ENCODE data around the gene GABRA5.

The GABRA5 gene

DNA sequence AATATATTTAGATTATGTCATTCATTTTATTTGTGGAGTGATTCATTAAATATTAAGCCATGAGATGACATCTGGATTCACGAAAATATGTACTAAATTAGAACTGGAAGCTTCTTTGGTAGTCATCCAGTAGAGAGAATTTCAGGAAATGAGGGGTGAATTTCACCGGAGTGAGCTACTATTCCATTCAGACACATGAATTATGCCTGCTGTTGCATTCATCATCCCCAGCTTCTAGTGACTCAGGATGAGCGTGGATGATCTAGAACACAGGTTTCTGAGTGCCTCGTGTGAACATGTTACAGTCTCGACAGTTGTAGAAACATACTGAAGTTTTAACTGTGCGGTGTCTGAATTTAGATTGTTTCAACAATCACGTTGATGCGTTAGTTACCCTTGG lies 61.2 kb downstream of the GABRA5 start:
- DNase-seq (ENCODE audit: low read depth): no peak

DNA sequence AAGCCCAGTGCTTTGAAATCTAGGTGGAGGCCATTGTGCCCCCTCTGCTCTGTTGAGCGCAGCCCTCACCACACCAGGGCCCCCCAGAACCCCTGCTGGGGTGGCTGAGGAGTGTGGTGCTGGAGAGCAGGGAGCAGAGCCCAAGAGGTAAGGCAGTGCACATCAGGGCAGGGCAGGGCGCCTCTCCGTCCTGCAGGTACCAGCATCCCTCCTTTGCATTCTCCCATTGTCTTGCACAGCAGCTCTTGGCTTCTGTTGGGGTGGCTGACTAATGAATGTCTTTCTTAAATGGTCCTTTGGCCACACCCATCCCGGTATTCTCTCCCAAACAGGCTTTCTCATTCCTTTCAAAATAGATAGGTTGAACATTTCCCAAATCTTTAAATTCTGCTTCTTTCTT lies 62.7 kb downstream of the GABRA5 start:
- DNase-seq (ENCODE audit: low read depth): no peak

DNA sequence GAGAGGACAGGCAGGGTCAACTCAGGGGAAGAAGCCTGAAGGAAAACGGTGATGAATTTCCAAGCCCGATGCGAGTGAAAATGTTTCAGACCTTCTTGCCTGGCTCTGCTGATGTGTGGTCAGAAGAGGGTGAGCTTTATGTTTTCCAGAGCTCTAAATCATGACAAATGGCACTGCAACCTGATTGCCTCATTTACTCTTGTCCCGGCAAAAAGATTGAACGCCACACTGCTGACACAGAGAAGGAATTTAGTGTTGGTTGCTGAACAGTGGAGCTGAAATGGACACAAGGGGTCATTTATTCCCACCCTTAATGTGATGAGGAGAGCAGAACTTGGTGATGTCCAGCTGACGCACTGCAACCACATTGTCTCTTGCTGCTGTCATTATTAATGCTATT lies 68.0 kb downstream of the GABRA5 start:
- no peak for DNase-seq (ENCODE audit: low read depth)

GRCh38 chr15:26935322-26935721 lies 68.5 kb downstream of the GABRA5 start:
- no peak for DNase-seq (ENCODE audit: low read depth)

- no peak for DNase-seq (ENCODE audit: low read depth)
Observed at GRCh38 chr15:26936502-26936901, 69.6 kb downstream of the GABRA5 start.

- no peak for DNase-seq (ENCODE audit: low read depth)
Observed at GRCh38 chr15:26937134-26937533, 70.3 kb downstream of the GABRA5 start.

GRCh38 chr15:26939398-26939797 lies 72.5 kb downstream of the GABRA5 start:
- no peak for DNase-seq (ENCODE audit: low read depth)

DNA sequence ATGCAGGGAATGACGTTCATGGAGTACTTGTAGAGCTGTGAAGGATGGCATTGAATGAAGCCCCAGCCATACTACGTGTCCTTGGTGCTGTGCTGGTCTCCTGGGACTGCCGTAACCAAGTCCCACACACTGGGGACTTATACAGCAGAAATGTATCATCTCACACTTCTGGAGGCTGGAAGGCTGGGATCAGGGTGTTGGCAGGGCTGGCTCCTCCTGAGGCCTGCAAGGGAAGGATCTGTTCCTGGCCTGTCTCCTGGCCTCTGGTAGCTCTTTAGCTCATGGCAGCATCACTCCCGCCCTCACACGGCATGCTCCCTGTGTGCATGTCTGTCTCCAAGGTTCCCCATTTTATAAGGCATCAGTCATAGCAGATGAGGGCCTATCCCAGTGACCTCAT lies 74.6 kb downstream of the GABRA5 start:
- no peak for DNase-seq (ENCODE audit: low read depth)

- no peak for DNase-seq (ENCODE audit: low read depth)
Observed at GRCh38 chr15:26943866-26944265, 77.0 kb downstream of the GABRA5 start.

DNA sequence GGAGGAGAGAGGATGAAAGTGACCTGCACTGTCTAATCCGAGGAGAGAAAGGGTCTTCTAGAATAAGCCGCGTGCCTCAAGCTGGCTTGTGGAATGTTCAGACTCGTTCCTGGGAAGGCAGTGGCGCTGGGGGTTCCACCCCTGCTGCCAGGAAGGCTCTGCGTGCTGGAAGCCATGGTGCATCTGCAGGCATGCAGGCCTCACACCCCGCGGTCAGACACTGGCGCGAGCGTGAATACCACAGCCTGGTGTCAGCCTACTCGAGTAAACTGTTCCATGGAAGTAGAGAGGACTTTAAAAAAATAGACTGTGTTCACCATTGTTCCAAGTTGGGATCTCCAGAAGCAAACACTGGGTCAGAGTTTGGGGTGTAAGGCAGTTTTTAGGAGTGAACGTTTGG lies 78.2 kb downstream of the GABRA5 start:
- no peak for DNase-seq (ENCODE audit: low read depth)

GRCh38 chr15:26950001-26950400 lies 83.1 kb downstream of the GABRA5 start:
- DNase-seq (ENCODE audit: low read depth): no peak

DNA sequence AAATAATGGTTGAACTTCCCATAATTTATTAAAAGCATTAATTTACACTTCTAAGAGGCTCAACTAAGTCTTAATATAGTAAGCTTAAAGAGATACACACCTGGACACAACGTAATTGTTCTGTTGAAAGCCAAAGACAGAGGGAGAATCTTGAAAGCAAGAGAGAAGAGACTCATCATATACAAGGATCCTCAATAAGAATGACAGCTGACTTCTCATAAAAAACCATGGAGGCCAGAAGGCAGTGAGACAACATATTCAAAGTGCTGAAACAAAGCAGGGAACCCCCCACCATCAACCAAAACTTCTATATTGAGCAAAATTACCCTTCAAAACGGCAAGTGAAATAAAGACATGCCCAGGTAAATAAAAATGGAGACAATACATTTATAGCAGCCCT lies 87.5 kb downstream of the GABRA5 start:
- DNase-seq (ENCODE audit: low read depth): no peak

DNA sequence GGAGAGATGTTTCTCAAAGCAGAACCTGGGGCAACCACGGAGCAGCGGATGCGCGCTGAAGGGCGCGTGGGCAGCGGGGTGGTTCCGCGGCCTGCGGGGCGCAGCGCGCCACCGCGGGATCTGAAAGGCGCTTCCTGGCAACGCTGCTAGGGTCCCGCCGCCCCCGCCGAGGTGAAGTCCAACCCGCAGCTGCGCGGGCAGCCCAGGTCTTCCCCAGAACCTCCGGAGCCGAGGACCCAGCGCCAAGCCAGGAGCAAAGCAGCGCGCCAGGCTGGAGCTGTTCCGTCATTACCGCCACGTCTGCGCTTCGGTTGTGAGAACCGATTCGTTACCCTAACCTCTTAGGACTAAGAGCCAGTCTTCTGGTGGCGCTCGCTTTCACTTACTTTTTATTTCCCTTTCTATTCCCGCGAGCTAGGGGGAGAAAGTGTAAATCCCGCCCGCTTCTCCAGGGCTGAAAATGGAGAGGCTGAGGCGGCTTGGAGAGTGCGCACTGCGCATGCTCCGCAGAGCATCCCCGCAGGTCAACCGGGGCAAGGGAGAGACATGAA lies 100.9 kb downstream of the GABRA5 start:
- no peak for DNase-seq (ENCODE audit: low read depth)

GRCh38 chr15:26968806-26969205 lies 101.9 kb downstream of the GABRA5 start:
- DNase-seq (ENCODE audit: low read depth): no peak

DNA sequence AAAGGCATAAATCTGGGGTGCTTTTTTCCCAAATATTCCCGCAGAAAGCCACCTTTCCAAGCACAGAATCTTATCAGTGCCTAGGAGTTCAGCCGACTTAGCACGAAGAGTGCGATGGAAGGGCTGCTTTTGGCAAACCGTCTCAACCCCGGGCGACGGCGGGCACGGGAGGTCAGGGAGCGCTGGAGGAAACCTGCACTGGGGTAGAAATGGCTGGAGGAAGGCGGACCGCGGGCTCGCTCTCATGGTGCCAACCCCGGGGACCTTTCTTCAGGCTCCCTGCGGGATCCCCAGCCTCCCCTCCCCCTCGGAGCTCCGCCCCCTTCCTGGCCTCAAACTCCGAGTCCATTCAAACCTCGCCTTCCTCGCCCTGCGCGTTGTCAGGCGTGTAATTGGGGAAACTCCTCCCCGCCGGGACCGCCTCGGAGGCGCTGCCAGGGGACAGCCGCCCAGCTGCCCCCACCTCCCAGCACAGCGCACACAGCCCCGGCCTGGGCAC lies 103.9 kb downstream of the GABRA5 start, which contains the start of gene GABRG3:
Gene GABRG3 (plus strand): TSS at position 470 of the 499 bp plus-strand sequence.
- DNase-seq (ENCODE audit: low read depth): no peak

DNA sequence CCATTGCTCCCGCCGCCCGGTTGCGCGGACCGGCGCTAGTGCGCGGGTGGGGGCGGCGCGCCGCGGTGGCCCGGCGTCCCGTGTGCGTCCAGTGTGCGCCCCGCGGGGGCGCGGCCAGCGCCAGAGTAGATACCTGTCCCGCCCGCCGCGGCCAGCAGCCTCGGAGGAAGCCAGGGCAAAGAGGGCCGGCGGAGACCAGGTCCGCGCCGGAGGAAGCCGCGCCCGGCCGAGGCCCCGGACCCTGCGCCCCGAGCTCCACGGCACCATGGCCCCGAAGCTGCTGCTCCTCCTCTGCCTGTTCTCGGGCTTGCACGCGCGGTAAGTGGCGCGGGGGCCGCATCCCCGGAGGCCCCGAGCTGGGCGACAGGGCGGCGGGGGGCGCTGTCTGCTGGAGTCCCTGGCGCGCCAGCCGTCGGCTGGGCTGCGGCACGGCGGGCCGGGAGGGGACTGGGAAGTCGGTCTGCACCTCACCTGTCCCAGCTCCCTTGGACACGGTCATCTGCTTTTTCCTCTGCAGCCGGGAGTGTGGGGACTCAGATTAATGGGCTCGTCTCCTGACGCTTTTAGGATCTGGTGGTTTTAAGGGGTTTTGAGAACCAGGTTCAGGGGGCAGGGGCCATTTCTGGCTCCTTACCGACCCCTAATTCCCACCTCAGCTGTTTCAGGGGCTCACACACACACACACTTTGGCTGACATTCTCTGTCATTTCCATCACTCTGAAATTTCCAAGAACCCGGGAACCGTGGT lies 104.6 kb downstream of the GABRA5 start:
- DNase-seq (ENCODE audit: low read depth): no peak

GRCh38 chr15:26972636-26973035 lies 105.8 kb downstream of the GABRA5 start:
- no peak for DNase-seq (ENCODE audit: low read depth)

DNA sequence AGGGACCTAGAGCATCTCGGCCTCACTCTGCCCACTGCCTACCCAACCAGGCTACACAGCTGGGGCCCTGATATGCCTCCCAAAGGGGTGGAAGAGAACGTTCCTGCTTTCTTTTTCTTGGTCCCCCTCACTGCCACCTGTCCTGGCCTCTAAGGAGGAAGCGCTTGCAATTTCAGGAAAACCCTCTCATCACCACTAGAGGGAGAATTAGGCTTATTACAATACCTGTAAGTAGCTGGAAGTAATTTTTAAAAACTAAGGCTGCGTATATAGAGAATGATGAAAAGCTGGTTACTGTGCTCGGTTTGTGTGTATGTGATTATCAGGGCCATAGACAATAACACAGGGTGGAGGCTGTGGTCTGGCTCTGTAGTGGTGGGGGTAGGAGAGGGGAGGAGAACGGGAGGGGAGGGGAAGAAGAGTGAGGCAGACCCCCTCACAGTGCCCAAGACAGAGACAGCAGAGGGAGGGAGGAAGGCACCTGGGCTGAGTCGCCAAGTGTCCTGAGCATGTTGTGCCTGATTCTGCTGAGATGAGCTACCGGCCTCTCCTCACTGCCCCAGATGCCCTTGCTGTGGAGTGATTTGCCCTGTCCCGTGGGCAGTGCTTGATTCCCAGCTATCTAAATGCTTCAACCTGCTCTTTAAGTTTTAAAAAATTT lies 107.4 kb downstream of the GABRA5 start:
- DNase-seq (ENCODE audit: low read depth): no peak

GRCh38 chr15:26981492-26981891 lies 114.6 kb downstream of the GABRA5 start:
- no peak for DNase-seq (ENCODE audit: low read depth)

DNA sequence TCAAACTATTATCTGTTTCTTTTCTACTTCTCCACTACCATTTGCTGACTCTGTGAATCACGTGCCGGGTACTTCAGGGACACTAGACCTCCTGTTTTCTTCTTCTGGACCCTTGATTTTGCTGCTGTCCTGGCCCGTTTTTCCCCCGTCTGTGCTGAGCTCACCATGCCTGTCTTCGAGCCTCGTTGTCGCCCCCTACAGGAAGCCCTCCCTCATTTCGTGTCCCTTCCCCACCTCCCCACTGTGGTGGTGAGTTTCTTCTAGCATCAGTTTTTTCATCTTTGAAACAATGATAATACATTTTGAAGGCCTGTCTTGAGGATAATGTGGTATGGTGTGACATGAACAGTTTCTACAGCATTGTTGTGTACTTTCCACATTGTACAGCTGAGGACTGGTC lies 117.0 kb downstream of the GABRA5 start:
- DNase-seq (ENCODE audit: low read depth): no peak

DNA sequence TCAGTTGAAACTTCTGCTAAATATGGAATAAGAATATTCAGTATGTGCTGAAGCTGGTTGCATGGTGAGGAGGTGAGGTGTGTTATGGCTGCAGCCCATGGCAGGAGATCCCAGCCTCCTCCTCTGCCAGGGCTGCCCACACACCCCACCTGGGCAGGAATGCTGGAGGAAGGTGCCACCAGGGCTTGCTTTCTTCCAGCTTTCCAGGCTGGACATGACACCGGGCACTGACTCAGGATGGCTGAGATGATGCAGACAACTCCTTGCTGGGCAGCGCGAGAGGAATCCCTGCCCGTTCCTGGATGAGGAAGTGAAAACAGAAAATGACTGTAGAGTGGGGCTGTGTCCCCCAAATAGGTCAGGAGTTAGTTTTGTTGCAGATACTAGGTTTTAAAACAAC lies 118.2 kb downstream of the GABRA5 start:
- DNase-seq (ENCODE audit: low read depth): no peak

DNA sequence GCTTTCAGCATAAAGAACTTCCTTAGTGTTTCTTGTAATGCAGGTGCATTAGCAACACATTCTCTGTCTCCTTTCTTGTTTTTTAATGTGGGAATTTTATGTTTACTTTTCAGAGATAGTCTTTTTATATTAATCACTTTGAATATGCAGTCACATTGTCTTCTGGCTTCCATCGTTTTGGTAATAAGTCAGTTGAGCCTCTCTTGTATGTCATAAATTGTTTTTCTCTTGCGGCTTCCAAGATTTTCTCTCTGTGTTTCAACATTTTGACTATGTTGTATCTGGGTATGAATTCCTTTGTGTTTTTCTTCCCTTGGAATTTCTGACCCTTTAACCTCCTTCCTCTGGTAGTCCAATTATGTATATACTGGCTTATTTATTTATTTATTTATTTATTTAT lies 129.4 kb downstream of the GABRA5 start:
- no peak for DNase-seq (ENCODE audit: low read depth)
